Neural progenitor cell (in vitro differentiated cells): ENCODE data around the gene NETO1. TPM values are rescaled to one million over a fixed set of nuclear protein-coding genes. Genes with fewer than 3 reads are reported as not detected.

Experiments used
- DNase-seq: peaks from one replicate; pipeline ENCODE4 v3.0.0-alpha.2; 2016; ENCODE audit warnings: low spot score
- H2AFZ ChIP-seq: fragments of 200-600 bp; sonication (generic); replicated peaks from 2 replicates; pipeline ENCODE4 v1.6.1; 2016; ENCODE audit warnings: antibody characterized with exemption
- H3F3A ChIP-seq: fragments of 200-600 bp; sonication (generic); 2 replicates; pipeline ENCODE4 v1.6.1; 2016; ENCODE audit warnings: antibody characterized with exemption, low read depth
- H3K27ac ChIP-seq: fragments of 200-600 bp; sonication (generic); 2 replicates; pipeline ENCODE4 v1.5.1; 2016; ENCODE audit warnings: mild to moderate bottlenecking
- H3K27me3 ChIP-seq: fragments of 200-600 bp; sonication (generic); 2 replicates; pipeline ENCODE4 v1.6.1; 2016; ENCODE audit warnings: mild to moderate bottlenecking, moderate library complexity
- H3K36me3 ChIP-seq: fragments of 200-600 bp; sonication (generic); 2 replicates; pipeline ENCODE4 v1.5.1; 2016
- H3K4me1 ChIP-seq: fragments of 200-600 bp; sonication (generic); 2 replicates; pipeline ENCODE4 v1.6.1; 2016; ENCODE audit warnings: mixed run types
- H3K4me2 ChIP-seq: fragments of 200-600 bp; sonication (generic); 2 replicates; pipeline ENCODE4 v1.6.1; 2016
- H3K4me3 ChIP-seq: fragments of 200-600 bp; sonication (generic); 2 replicates; pipeline ENCODE4 v1.5.1; 2016
- H3K79me2 ChIP-seq: fragments of 200-600 bp; sonication (generic); 2 replicates; pipeline ENCODE4 v1.6.1; 2016; ENCODE audit warnings: low read depth
- H3K9ac ChIP-seq: fragments of 200-600 bp; sonication (generic); 2 replicates; pipeline ENCODE4 v1.6.1; 2016
- H3K9me3 ChIP-seq: fragments of 200-600 bp; sonication (generic); 2 replicates; pipeline ENCODE4 v1.5.1; 2016; ENCODE audit warnings: low read depth
- H4K20me1 ChIP-seq: fragments of 200-600 bp; sonication (generic); 2 replicates; pipeline ENCODE4 v1.6.1; 2016; ENCODE audit warnings: low read depth
- H3K27ac Mint-ChIP-seq: 3 replicates; pipeline ENCODE4 v1.8.0; 2021; ENCODE audit warnings: mixed read lengths
- H3K27me3 Mint-ChIP-seq: 2 replicates; pipeline ENCODE4 v1.8.0; 2022; ENCODE audit warnings: low read depth, mild to moderate bottlenecking, inconsistent platforms, moderate library complexity, mixed read lengths; ENCODE audit not compliant: insufficient read depth
- H3K36me3 Mint-ChIP-seq: 3 replicates; pipeline ENCODE4 v1.8.0; 2021; ENCODE audit warnings: mixed read lengths
- H3K4me1 Mint-ChIP-seq: 3 replicates; pipeline ENCODE4 v1.8.0; 2021; ENCODE audit warnings: mixed read lengths
- H3K4me3 Mint-ChIP-seq: 3 replicates; pipeline ENCODE4 v1.8.0; 2021; ENCODE audit warnings: mild to moderate bottlenecking, moderate library complexity, mixed read lengths
- H3K9me3 Mint-ChIP-seq: 3 replicates; pipeline ENCODE4 v1.8.0; 2020; ENCODE audit warnings: mixed read lengths
- EZH2 ChIP-seq: fragments of 200-600 bp; sonication (generic); IDR thresholded peaks from 2 replicates; pipeline ENCODE4 v1.6.1; 2017; ENCODE audit warnings: antibody characterized with exemption, mild to moderate bottlenecking, moderate library complexity
- EZH2phosphoT487 ChIP-seq: fragments of 200-600 bp; sonication (generic); IDR thresholded peaks from 2 replicates; pipeline ENCODE4 v1.6.1; 2017; ENCODE audit warnings: antibody characterized with exemption
- total RNA-seq: library from RNA; depleted of rRNA; stranded (reverse); fragments of >200 nt; gene quantifications from 2 replicates; pipeline ENCODE4 v1.2.3, GENCODE V29; 2015; ENCODE audit warnings: low replicate concordance
- TF ChIP-seq, protein P1 (sequence below): fragments of 200-600 bp; sonication (generic); IDR thresholded peaks from 2 replicates; pipeline ENCODE4 v1.5.1; 2017; ENCODE audit warnings: antibody characterized with exemption, mild to moderate bottlenecking

Gene NETO1
- total RNA-seq, 1 donor from 2014 or later = 3.2 TPM

DNA sequence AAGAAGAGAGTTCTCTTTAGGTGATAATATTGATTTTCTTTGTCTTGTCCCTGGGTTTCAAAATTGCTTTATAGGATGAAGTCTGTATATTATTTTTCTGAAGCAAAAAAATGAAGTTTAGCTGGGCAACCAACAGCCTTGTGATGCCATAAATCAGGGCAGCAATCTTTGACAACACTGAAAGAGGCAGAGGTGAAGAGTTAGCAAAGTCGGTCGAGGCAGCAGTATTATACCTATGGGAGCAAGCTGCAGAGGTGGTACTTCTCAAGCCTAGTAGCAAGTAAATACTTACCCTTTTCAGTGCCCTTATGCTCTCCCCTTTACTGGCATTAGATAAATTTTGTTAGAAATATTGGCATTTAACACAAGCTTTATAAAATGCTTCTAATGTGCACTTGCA lies 92.9 kb downstream of the NETO1 start:
- no peaks in the 10 kb centered on the region for H3K9me3 ChIP-seq
- no peak overlapping the region for H3K4me2 ChIP-seq
- no peak overlapping the region for H3K27ac ChIP-seq
- Mint-ChIP-seq H3K36me3 (no peaks in the 10 kb centered on the region), H3K4me3 (no peak overlapping the region), H3K9me3 (no peaks in the 10 kb centered on the region), H3K27me3 (no peaks in the 10 kb centered on the region), H3K4me1 (no peaks in the 10 kb centered on the region), H3K27ac (no peak overlapping the region)
- no peaks in the 10 kb centered on the region for H3F3A ChIP-seq
- H3K36me3 ChIP-seq = no peaks in the 10 kb centered on the region
- no peak overlapping the region for H2AFZ ChIP-seq
- H3K4me3 ChIP-seq = no peak overlapping the region
- H3K79me2 ChIP-seq = no peaks in the 10 kb centered on the region
- H3K9ac ChIP-seq = no peak overlapping the region
- DNase-seq = no peak
- no peaks in the 10 kb centered on the region for H4K20me1 ChIP-seq
- H3K4me1 ChIP-seq = no peaks in the 10 kb centered on the region
- H3K27me3 ChIP-seq = no peaks in the 10 kb centered on the region
- TF ChIP-seq EZH2 = no peak
- no peak for TF ChIP-seq EZH2phosphoT487
- TF ChIP-seq, protein P1, sequence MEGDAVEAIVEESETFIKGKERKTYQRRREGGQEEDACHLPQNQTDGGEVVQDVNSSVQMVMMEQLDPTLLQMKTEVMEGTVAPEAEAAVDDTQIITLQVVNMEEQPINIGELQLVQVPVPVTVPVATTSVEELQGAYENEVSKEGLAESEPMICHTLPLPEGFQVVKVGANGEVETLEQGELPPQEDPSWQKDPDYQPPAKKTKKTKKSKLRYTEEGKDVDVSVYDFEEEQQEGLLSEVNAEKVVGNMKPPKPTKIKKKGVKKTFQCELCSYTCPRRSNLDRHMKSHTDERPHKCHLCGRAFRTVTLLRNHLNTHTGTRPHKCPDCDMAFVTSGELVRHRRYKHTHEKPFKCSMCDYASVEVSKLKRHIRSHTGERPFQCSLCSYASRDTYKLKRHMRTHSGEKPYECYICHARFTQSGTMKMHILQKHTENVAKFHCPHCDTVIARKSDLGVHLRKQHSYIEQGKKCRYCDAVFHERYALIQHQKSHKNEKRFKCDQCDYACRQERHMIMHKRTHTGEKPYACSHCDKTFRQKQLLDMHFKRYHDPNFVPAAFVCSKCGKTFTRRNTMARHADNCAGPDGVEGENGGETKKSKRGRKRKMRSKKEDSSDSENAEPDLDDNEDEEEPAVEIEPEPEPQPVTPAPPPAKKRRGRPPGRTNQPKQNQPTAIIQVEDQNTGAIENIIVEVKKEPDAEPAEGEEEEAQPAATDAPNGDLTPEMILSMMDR = no peak

DNA sequence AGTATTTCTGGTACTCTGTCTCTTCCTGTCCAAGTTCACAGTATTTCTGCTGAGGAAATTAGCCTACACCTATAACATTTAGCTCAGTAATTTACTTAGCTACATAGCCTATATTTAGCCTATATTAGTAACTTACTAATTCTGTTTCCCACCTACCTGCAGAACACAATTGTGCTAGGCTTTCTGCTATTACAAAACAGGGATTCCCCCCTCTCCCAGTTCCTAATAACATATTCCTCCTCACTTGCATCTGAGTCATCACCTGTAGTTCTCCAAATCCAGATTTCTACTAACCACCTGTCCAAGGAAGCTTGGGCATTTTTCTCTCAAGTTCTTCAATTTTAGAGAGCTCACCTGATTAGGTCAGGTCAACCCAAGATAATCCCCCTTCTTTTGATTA lies 94.9 kb downstream of the NETO1 start:
- no peak overlapping the region for H3K27ac Mint-ChIP-seq
- no peak overlapping the region for H3K4me3 ChIP-seq
- no peaks in the 10 kb centered on the region for H3K9me3 ChIP-seq
- H3K27me3 Mint-ChIP-seq = peaks cover 2% of the 10 kb centered on the region
- H3K9ac ChIP-seq = no peak overlapping the region
- no peak for DNase-seq
- TF ChIP-seq EZH2phosphoT487 = no peak
- no peak for TF ChIP-seq EZH2
- TF ChIP-seq, protein P1 = no peak
- H3K4me1 ChIP-seq = no peaks in the 10 kb centered on the region
- no peak overlapping the region for H3K4me2 ChIP-seq
- no peaks in the 10 kb centered on the region for H4K20me1 ChIP-seq
- H3K36me3 ChIP-seq = no peaks in the 10 kb centered on the region
- H2AFZ ChIP-seq = no peak overlapping the region
- no peaks in the 10 kb centered on the region for H3K79me2 ChIP-seq
- no peaks in the 10 kb centered on the region for H3F3A ChIP-seq
- H3K27ac ChIP-seq = no peak overlapping the region
- no peaks in the 10 kb centered on the region for H3K9me3 Mint-ChIP-seq
- no peak overlapping the region for H3K4me3 Mint-ChIP-seq
- H3K27me3 ChIP-seq = no peaks in the 10 kb centered on the region
- no peaks in the 10 kb centered on the region for H3K4me1 Mint-ChIP-seq
- H3K36me3 Mint-ChIP-seq = no peaks in the 10 kb centered on the region

DNA sequence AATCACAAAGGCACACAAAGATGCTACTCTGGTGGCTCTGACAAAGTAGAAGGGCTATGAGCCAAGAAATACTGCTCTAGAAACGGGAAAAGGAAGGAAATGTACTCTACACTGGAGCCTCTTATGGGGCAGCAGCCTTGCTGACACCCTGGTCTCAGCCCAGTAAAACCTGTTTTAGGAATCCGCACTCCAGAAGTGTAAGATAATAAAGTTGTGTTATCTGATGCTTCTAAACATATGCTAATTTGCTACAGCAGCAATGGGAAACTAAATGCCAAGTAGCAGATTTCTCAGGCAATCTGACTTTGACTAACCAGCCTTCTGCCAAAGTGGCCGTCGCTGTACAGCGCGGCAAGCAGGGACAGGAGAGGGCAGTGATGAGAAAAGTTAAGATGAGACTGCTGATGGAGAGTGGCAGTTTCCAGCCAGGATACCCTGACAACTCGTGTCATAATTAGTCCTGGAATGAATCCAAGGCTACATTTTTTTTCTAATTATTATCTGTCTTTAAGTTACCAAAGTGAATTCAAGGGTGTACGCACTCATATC lies 99.0 kb downstream of the NETO1 start:
- Histone ChIP-seq H3K4me1 (no peaks in the 10 kb centered on the region), H3K27ac (no peak overlapping the region), H3F3A (no peaks in the 10 kb centered on the region), H3K27me3 (no peaks in the 10 kb centered on the region), H3K9me3 (no peaks in the 10 kb centered on the region), H3K4me2 (no peak overlapping the region), H3K9ac (no peak overlapping the region), H2AFZ (no peak overlapping the region), H3K79me2 (no peaks in the 10 kb centered on the region), H3K4me3 (no peak overlapping the region), H3K36me3 (no peaks in the 10 kb centered on the region), H4K20me1 (no peaks in the 10 kb centered on the region)
- H3K27me3 Mint-ChIP-seq = peaks cover 2% of the 10 kb centered on the region
- no peaks in the 10 kb centered on the region for H3K36me3 Mint-ChIP-seq
- DNase-seq = peak; percentile 28
- H3K4me3 Mint-ChIP-seq = no peak overlapping the region
- no peaks in the 10 kb centered on the region for H3K9me3 Mint-ChIP-seq
- TF ChIP-seq EZH2 = no peak
- TF ChIP-seq EZH2phosphoT487 = no peak
- TF ChIP-seq, protein P1 = peak; percentile 47
- no peaks in the 10 kb centered on the region for H3K4me1 Mint-ChIP-seq
- no peak overlapping the region for H3K27ac Mint-ChIP-seq
